D721Med (cell line): ENCODE results near the gene PYCARD.

Experiments
- DNase-seq: peaks from one replicate; pipeline ENCODE4 v3.0.0; 2011; ENCODE audit warnings: low spot score; ENCODE audit not compliant: insufficient read length
- FAIRE-seq: peaks from 2 replicates; lab custom pipeline; 2011; peaks lifted over from hg19 to GRCh38; lab: Jason Lieb, UNC
- CTCF ChIP-seq: IDR thresholded peaks from 2 replicates; pipeline ENCODE4 v1.5.1; 2012; ENCODE audit warnings: mild to moderate bottlenecking, control low read depth; ENCODE audit not compliant: insufficient read depth; ENCODE audit errors: missing control alignments

Gene PYCARD

GRCh38 chr16:31186930-31187807, 15.4 kb downstream of the PYCARD start:
- FAIRE-seq, result no peak

GRCh38 chr16:31186176-31186575, 16.4 kb downstream of the PYCARD start:
- DNase-seq (no peak), FAIRE-seq (no peak)
- TF ChIP-seq CTCF, result no peak

More at GRCh38 chr16:31186930-31187807, 15.4 kb downstream of the PYCARD start:
- no peak for TF ChIP-seq CTCF
- no peak for DNase-seq

- no peak for DNase-seq
- FAIRE-seq, result no peak
- TF ChIP-seq CTCF, result no peak
Observed at GRCh38 chr16:31185339-31185738, 17.2 kb downstream of the PYCARD start.

- FAIRE-seq (no peak), DNase-seq (no peak)
- no peak for TF ChIP-seq CTCF
Observed at GRCh38 chr16:31184888-31185287, 17.7 kb downstream of the PYCARD start.

GRCh38 chr16:31183432-31184428, 18.8 kb downstream of the PYCARD start:
- DNase-seq (no peak), FAIRE-seq (no peak)
- no peak for TF ChIP-seq CTCF

GRCh38 chr16:31182391-31182790, 20.2 kb downstream of the PYCARD start:
- no peak for TF ChIP-seq CTCF
- no peak for FAIRE-seq
- DNase-seq, result no peak
